ENCODE results near the gene NACC2.
A peak's percentile ranks its signal among the peaks of the same experiment; 100 is the strongest.

NACC2 gene

DNA sequence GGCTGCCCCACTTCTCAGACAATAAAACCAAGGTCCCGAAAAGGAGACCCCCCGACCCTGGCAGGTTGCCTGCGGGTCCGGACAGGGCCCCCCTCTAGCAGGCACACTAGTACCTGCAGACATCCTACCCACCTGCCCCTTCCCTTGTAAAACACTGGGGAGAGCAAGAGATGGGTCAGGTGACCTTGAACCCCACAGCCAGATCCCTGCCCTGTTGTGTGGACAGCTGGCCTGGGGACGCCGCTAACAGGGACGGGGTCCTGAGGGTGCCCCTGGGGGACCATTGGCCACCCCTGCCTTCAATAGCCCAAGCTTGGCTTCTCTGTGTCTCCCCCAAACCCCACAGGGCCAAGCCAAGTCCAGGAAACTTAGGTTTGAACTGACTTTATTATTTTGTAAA lies 88.9 kb downstream of the NACC2 start:
- no peak overlapping the region for H3K9ac ChIP-seq (ENCODE audit: low read depth, low read length, poor library complexity)
- no peak overlapping the region for H3K4me2 ChIP-seq (ENCODE audit: insufficient read depth, low read length, poor library complexity, severe bottlenecking)
- no CpG with 5 or more reads among the region's 7 CpGs for WGBS, 2 donors (ENCODE audit: extremely low coverage in 2 of 2, insufficient read length in 2 of 2, insufficient replicate concordance in 1 of 2)
- peak overlapping the region; percentile 86 for H2BK12ac ChIP-seq (ENCODE audit: low read length)
- no peaks in the 10 kb centered on the region for H3K27me3 ChIP-seq (ENCODE audit: control insufficient read depth in 3 of 3, insufficient read depth in 3 of 3, low read depth in 1 of 3, low read length in 3 of 3)
- no peaks in the 10 kb centered on the region for H3K36me3 ChIP-seq (replicated peaks in 1 of 2; ENCODE audit: control insufficient read depth in 2 of 2, insufficient read depth in 2 of 2, low read length in 2 of 2)
- H3K27ac ChIP-seq (replicated peaks; ENCODE audit: low read length) = no peak overlapping the region
- H3K9me3 ChIP-seq (replicated peaks in 1 of 2; ENCODE audit: control insufficient read depth in 2 of 2, insufficient read depth in 1 of 2, low read depth in 1 of 2, low read length in 2 of 2) = peaks cover 0 to 2% of the 10 kb centered on the region in 2 donors
- peak overlapping the region; percentile 99 for H2BK15ac ChIP-seq (ENCODE audit: low read length)
- peak overlapping the region; percentile 99 for H2BK120ac ChIP-seq (ENCODE audit: low read depth, low read length)
- no peak overlapping the region for H3K4ac ChIP-seq (ENCODE audit: low read length)
- no peak overlapping the region for H3K14ac ChIP-seq (ENCODE audit: low read length)
- peaks cover 5% of the 10 kb centered on the region for H3K79me1 ChIP-seq (ENCODE audit: low read depth, low read length)
- DNase-seq (ENCODE audit: low spot score) = no peak
- no peak overlapping the region for H3K23ac ChIP-seq (ENCODE audit: low read depth, low read length, poor library complexity)
- peaks cover 57 to 69% of the 10 kb centered on the region in 2 donors for H3K4me1 ChIP-seq (ENCODE audit: control insufficient read depth in 2 of 2, insufficient read depth in 1 of 2, low read depth in 1 of 2, low read length in 2 of 2)
- H3K18ac ChIP-seq (ENCODE audit: low read length) = peak overlapping the region; percentile 86
- no peak overlapping the region for H2BK5ac ChIP-seq (ENCODE audit: low read length)
- peak overlapping the region; percentile 100 for H2AK5ac ChIP-seq (ENCODE audit: low read depth, low read length)
- peak overlapping the region; percentile 55 for H4K8ac ChIP-seq (ENCODE audit: low read depth, low read length)
- no peak overlapping the region for H3K4me3 ChIP-seq (ENCODE audit: low read length in 2 of 2)
- no peak overlapping the region for H4K91ac ChIP-seq (ENCODE audit: low read depth, low read length, poor library complexity)
- H2AFZ ChIP-seq (ENCODE audit: low read length) = no peak overlapping the region

GRCh38 chr9:136004712-136005111 lies 90.4 kb downstream of the NACC2 start:
- no peaks in the 10 kb centered on the region for H3K27me3 ChIP-seq (ENCODE audit: control insufficient read depth in 3 of 3, insufficient read depth in 3 of 3, low read depth in 1 of 3, low read length in 3 of 3)
- H3K9me3 ChIP-seq (replicated peaks in 1 of 2; ENCODE audit: control insufficient read depth in 2 of 2, insufficient read depth in 1 of 2, low read depth in 1 of 2, low read length in 2 of 2) = peaks cover 0 to 2% of the 10 kb centered on the region in 2 donors
- H3K18ac ChIP-seq (ENCODE audit: low read length) = peak overlapping the region; percentile 99
- H3K36me3 ChIP-seq (replicated peaks in 1 of 2; ENCODE audit: control insufficient read depth in 2 of 2, insufficient read depth in 2 of 2, low read length in 2 of 2) = no peaks in the 10 kb centered on the region
- peak overlapping the region; percentile 100 for H2BK12ac ChIP-seq (ENCODE audit: low read length)
- H2BK120ac ChIP-seq (ENCODE audit: low read depth, low read length) = peak overlapping the region; percentile 100
- no CpG with 5 or more reads among the region's 15 CpGs for WGBS, 2 donors (ENCODE audit: extremely low coverage in 2 of 2, insufficient read length in 2 of 2, insufficient replicate concordance in 1 of 2)
- H2BK5ac ChIP-seq (ENCODE audit: low read length) = peak overlapping the region; percentile 100
- peaks cover 56 to 66% of the 10 kb centered on the region in 2 donors for H3K4me1 ChIP-seq (ENCODE audit: control insufficient read depth in 2 of 2, insufficient read depth in 1 of 2, low read depth in 1 of 2, low read length in 2 of 2)
- peak; percentile 84 for DNase-seq (ENCODE audit: low spot score)
- H2AK5ac ChIP-seq (ENCODE audit: low read depth, low read length) = peak overlapping the region; percentile 100
- H3K4me3 ChIP-seq (ENCODE audit: low read length in 2 of 2) = no peak overlapping the region
- H3K79me1 ChIP-seq (ENCODE audit: low read depth, low read length) = peaks cover 5% of the 10 kb centered on the region
- H3K9ac ChIP-seq (ENCODE audit: low read depth, low read length, poor library complexity) = peak overlapping the region; percentile 65
- peak overlapping the region; percentile 98 for H3K23ac ChIP-seq (ENCODE audit: low read depth, low read length, poor library complexity)
- peak overlapping the region; percentile 87 for H3K27ac ChIP-seq (replicated peaks; ENCODE audit: low read length)
- H3K4me2 ChIP-seq (ENCODE audit: insufficient read depth, low read length, poor library complexity, severe bottlenecking) = peak overlapping the region; percentile 60
- H3K4ac ChIP-seq (ENCODE audit: low read length) = peak overlapping the region; percentile 99
- H4K91ac ChIP-seq (ENCODE audit: low read depth, low read length, poor library complexity) = peak overlapping the region; percentile 100
- H4K8ac ChIP-seq (ENCODE audit: low read depth, low read length) = no peak overlapping the region
- H3K14ac ChIP-seq (ENCODE audit: low read length) = no peak overlapping the region
- H2BK15ac ChIP-seq (ENCODE audit: low read length) = peak overlapping the region; percentile 100
- H2AFZ ChIP-seq (ENCODE audit: low read length) = peak overlapping the region; percentile 65

DNA sequence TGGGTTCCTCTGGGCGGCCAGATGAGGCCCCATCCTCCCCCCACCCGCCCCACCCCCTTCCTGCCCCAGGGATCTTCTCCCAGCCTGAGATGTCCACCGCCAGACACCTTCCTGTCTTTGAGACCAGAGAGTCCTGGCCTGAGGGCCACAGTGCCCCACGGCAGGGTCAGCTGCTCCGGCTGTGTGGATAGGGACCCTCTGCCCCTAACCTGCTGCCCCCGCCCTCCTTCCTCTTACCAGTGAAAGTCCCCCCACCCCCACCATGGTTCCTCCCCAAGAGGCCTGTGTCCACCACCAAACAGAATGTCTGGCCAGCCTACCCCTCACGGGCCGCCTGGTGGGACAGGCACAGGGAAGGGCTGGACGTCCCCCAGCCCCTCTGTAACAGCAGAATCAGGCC lies 90.9 kb downstream of the NACC2 start:
- Histone ChIP-seq H2BK120ac (ENCODE audit: low read depth, low read length) (peak overlapping the region; percentile 100), H2AFZ (ENCODE audit: low read length) (peak overlapping the region; percentile 65), H3K27me3 (ENCODE audit: control insufficient read depth in 3 of 3, insufficient read depth in 3 of 3, low read depth in 1 of 3, low read length in 3 of 3) (no peaks in the 10 kb centered on the region), H3K4ac (ENCODE audit: low read length) (peak overlapping the region; percentile 91), H3K79me1 (ENCODE audit: low read depth, low read length) (peaks cover 5% of the 10 kb centered on the region), H4K91ac (ENCODE audit: low read depth, low read length, poor library complexity) (peak overlapping the region; percentile 99), H3K4me1 (ENCODE audit: control insufficient read depth in 2 of 2, insufficient read depth in 1 of 2, low read depth in 1 of 2, low read length in 2 of 2) (peaks cover 56 to 62% of the 10 kb centered on the region in 2 donors), H3K14ac (ENCODE audit: low read length) (no peak overlapping the region), H3K9me3 (replicated peaks in 1 of 2; ENCODE audit: control insufficient read depth in 2 of 2, insufficient read depth in 1 of 2, low read depth in 1 of 2, low read length in 2 of 2) (peaks cover 0 to 2% of the 10 kb centered on the region in 2 donors), H2AK5ac (ENCODE audit: low read depth, low read length) (peak overlapping the region; percentile 100), H4K8ac (ENCODE audit: low read depth, low read length) (no peak overlapping the region), H2BK5ac (ENCODE audit: low read length) (peak overlapping the region; percentile 100), H2BK12ac (ENCODE audit: low read length) (peak overlapping the region; percentile 99), H3K27ac (replicated peaks; ENCODE audit: low read length) (peak overlapping the region; percentile 86), H3K18ac (ENCODE audit: low read length) (peak overlapping the region; percentile 99), H2BK15ac (ENCODE audit: low read length) (peak overlapping the region; percentile 100), H3K23ac (ENCODE audit: low read depth, low read length, poor library complexity) (peak overlapping the region; percentile 98), H3K9ac (ENCODE audit: low read depth, low read length, poor library complexity) (peak overlapping the region; percentile 65), H3K36me3 (replicated peaks in 1 of 2; ENCODE audit: control insufficient read depth in 2 of 2, insufficient read depth in 2 of 2, low read length in 2 of 2) (no peaks in the 10 kb centered on the region), H3K4me3 (ENCODE audit: low read length in 2 of 2) (no peak overlapping the region), H3K4me2 (ENCODE audit: insufficient read depth, low read length, poor library complexity, severe bottlenecking) (peak overlapping the region; percentile 60)
- WGBS, 2 donors (ENCODE audit: extremely low coverage in 2 of 2, insufficient read length in 2 of 2, insufficient replicate concordance in 1 of 2) = no CpG with 5 or more reads among the region's 9 CpGs
- no peak for DNase-seq (ENCODE audit: low spot score)

GRCh38 chr9:136003411-136004218 lies 91.5 kb downstream of the NACC2 start:
- Histone ChIP-seq H3K23ac (ENCODE audit: low read depth, low read length, poor library complexity) (peak overlapping the region; percentile 38), H2BK15ac (ENCODE audit: low read length) (peak overlapping the region; percentile 100), H3K14ac (ENCODE audit: low read length) (peak overlapping the region; percentile 75), H2BK120ac (ENCODE audit: low read depth, low read length) (peak overlapping the region; percentile 100), H3K4ac (ENCODE audit: low read length) (peak overlapping the region; percentile 97), H3K4me2 (ENCODE audit: insufficient read depth, low read length, poor library complexity, severe bottlenecking) (no peak overlapping the region), H2AFZ (ENCODE audit: low read length) (no peak overlapping the region), H3K9me3 (replicated peaks in 1 of 2; ENCODE audit: control insufficient read depth in 2 of 2, insufficient read depth in 1 of 2, low read depth in 1 of 2, low read length in 2 of 2) (peaks cover 0 to 2% of the 10 kb centered on the region in 2 donors), H3K18ac (ENCODE audit: low read length) (peak overlapping the region; percentile 99), H3K27ac (replicated peaks; ENCODE audit: low read length) (no peak overlapping the region), H2BK12ac (ENCODE audit: low read length) (peak overlapping the region; percentile 99), H2BK5ac (ENCODE audit: low read length) (peak overlapping the region; percentile 100), H4K8ac (ENCODE audit: low read depth, low read length) (peak overlapping the region; percentile 73), H3K79me1 (ENCODE audit: low read depth, low read length) (peaks cover 5% of the 10 kb centered on the region), H3K4me3 (ENCODE audit: low read length in 2 of 2) (no peak overlapping the region), H3K27me3 (ENCODE audit: control insufficient read depth in 3 of 3, insufficient read depth in 3 of 3, low read depth in 1 of 3, low read length in 3 of 3) (no peaks in the 10 kb centered on the region), H3K9ac (ENCODE audit: low read depth, low read length, poor library complexity) (peak overlapping the region; percentile 65), H4K91ac (ENCODE audit: low read depth, low read length, poor library complexity) (peak overlapping the region; percentile 98), H3K4me1 (ENCODE audit: control insufficient read depth in 2 of 2, insufficient read depth in 1 of 2, low read depth in 1 of 2, low read length in 2 of 2) (peaks cover 52 to 57% of the 10 kb centered on the region in 2 donors), H3K36me3 (replicated peaks in 1 of 2; ENCODE audit: control insufficient read depth in 2 of 2, insufficient read depth in 2 of 2, low read length in 2 of 2) (no peaks in the 10 kb centered on the region), H2AK5ac (ENCODE audit: low read depth, low read length) (peak overlapping the region; percentile 100)
- WGBS, 2 donors (ENCODE audit: extremely low coverage in 2 of 2, insufficient read length in 2 of 2, insufficient replicate concordance in 1 of 2) = no CpG with 5 or more reads among the region's 15 CpGs
- no peak for DNase-seq (ENCODE audit: low spot score)

Data from neuronal stem cell (in vitro differentiated cells).